ENCODE data around the gene EEF2. TPM values are rescaled to one million over a fixed set of nuclear protein-coding genes. Genes with fewer than 3 reads are reported as not detected.
"Not testable (repeated sequence)": the region's sequence is repeated elsewhere in the genome, so short reads cannot be mapped to it uniquely, and the experiment has no call there.

EEF2 gene
- total RNA-seq, 4 donors from 2014 or later = 1,210 to 2,054 (median 1,565) TPM

DNA sequence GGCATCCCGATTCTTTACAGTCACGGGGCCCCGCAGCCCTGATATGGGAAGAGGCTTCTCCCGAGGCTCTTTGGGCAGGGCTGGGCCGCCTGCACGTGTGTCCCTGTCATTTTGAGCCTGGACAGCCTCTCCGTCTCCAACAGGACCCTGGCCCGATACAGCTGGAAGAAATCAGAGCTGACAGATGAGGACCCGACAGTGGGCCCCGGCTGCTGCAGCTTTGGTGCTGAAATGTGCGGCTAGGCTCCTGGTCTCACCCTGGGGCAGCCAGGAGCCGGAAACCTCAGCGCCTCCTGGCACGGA, 25.5 kb upstream of the EEF2 start:
- intact Hi-C loops (cut with DNase I) = no loop called here
- 65 to 75% methylated on average over 6 to 11 of the region's 14 CpGs for WGBS, 2 donors
- Histone ChIP-seq H3K27ac (peak overlapping the region in 1 of 4 donors; percentile 46), H3K27me3 (no peaks in the 10 kb centered on the region), H3K4me1 (peaks cover 40 to 75% (median 41%) of the 10 kb centered on the region in 3 donors), H3K36me3 (peaks cover 18 to 52% (median 22%) of the 10 kb centered on the region in 3 donors), H3K9me3 (no peaks in the 10 kb centered on the region), H3K4me3 (no peak overlapping the region)
- no peak for TF ChIP-seq POLR2A (IDR thresholded peaks at IDR 0.05)
- DNase-seq = no peak

DNA sequence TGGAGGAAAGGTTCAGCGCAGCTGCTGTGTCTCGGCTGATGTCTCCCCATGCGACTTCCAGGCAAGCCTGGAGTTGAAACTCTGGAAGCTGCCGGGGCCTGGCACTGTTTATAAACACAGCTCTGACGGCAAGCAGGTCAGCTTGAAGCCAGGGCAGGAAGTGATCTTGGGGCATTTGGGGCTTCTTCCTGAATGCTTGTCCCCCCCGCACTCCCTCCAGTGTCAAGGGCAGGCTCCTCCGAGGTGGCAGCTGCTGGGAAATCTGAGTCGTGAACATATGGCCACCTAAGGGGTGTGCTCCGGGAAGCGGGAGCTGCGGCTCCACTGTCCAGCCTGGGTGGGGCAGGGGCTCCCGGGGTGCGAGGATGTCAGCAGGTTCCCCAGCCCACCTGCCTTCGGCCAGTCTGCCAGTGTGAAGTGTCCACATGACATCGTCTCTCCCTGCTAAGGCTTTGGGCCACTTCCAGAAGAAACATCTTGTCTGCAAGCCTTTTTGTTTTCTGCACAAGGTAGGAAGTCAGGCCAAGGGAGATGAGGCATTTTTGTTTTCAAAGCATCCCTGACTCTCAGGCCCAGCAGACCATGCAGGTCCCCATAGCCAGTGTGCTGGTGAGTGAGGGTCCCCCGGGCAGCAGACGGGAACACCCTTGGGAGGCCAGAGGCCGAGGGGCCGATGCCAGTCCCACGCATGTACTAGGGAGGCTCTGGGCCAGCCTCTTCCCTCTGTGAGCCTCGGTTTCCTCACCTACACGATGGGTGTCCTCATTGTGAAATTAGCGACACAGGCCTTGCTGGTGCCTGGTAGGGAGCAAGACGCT, 24.9 kb upstream of the EEF2 start:
- no peaks in the 10 kb centered on the region for H3K27me3 ChIP-seq
- no peak for DNase-seq
- H3K4me3 ChIP-seq = peak overlapping the region in 1 of 4 donors; percentile 33
- intact Hi-C loops (cut with DNase I) = no loop called here
- peaks cover 18 to 46% (median 22%) of the 10 kb centered on the region in 3 donors for H3K36me3 ChIP-seq
- H3K27ac ChIP-seq = peak overlapping the region in 3 of 4 donors; percentile 5 to 79 (median 46)
- H3K4me1 ChIP-seq = peaks cover 35 to 70% (median 41%) of the 10 kb centered on the region in 3 donors
- WGBS, 2 donors = 72% methylated on average over 7 of the region's 24 CpGs; no CpG with 5 or more reads in 1 of the 2 donors
- no peak for TF ChIP-seq POLR2A (IDR thresholded peaks at IDR 0.05)
- H3K9me3 ChIP-seq = no peaks in the 10 kb centered on the region

DNA sequence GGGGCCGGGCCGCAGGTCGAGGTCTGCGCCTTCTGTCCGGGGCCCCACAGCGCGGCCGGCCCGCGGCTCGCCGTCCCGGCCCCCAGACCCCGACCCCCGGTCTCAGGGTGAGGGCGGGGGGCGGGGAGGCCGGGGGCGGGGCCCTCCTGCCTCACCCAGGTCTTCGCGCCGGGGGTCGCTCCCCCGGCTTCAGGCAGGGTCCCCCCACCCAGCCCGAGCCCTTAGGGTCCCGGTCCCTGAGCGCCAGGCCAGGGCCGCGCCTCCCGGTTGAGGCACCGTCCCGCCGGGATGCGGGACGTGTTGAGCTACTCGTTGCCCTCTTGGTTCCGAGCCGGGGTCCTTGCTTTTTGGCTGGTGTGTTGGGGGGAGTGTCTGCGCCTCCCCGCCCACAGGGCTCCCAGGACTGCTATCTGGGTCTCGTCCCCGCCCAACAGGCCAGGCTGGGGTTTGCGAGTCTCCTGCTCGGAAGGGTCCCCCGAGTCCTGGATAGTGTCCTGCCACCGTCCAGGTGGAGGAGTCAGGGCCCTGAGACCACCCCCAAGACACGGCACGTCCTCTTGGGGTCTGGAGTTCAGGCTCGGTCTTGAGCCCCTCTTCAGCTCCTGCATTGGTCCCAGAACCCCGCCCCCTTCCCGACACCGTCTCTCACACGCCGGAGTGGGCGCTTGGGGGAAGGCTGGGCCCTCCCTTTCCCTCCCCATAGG, 22.7 kb upstream of the EEF2 start:
- DNase-seq = no peak

DNA sequence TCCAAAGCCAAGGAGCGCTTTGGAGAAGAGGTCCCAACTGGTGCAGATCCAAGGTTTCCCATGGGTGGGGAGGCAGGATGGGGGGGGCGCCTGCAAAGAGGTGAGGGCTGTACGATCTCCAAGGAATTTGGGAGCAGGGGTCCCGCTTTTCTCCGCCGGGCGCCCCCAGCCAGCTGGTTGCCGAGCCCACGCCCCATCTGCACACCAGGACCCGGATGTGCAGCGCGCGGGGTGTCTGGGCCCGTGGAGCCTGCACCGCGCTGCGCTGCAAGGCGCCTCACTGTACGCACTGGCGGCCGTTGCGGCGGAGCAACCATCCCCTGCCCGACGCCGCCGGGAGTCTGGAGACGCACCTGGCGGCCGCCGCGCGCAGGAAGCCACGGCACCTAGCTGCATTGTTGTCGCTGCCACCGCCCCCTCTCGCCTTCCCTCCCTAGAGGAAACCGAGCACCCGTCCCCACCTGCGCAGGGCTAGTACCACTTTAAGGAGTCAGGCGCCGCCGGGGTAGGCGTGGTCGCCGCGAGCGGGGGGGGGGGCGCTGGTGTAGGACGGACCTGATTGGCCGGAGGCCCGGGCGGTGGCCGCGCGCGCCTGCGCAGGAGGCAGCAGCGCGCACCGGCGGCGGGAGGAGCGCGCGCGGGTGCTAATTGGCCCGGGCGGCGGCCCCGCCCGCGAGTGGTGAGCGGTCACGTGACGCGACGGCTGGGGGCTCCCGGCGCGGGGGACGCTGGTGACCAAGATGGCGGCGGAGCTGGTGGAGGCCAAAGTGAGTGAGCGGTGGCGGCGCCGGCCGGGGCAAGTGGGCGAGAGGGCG, 22.0 kb upstream of the EEF2 start, which contains the start of gene PIAS4:
PIAS4 (plus strand) TSS at position 716 of the 815 bp plus-strand sequence; CDS start at position 741, 25 bp downstream.
- Histone ChIP-seq H3K9me3 (no peaks in the 10 kb centered on the region), H3K27me3 (no peaks in the 10 kb centered on the region), H3K4me1 (peaks cover 33 to 50% (median 37%) of the 10 kb centered on the region in 3 donors), H3K27ac (peak within 1 kb of the TSS; percentile 85 to 96 (median 94)), H3K4me3 (peak within 1 kb of the TSS; percentile 71 to 100 (median 92)), H3K36me3 (peaks cover 0 to 17% (median 0%) of the 10 kb centered on the region in 3 donors)
- peak; percentile 82 for DNase-seq
- intact Hi-C loops (cut with DNase I) = no loop called here
- 0 to 5% methylated on average over 3 of the region's 91 CpGs for WGBS, 2 donors
- TF ChIP-seq POLR2A (IDR thresholded peaks at IDR 0.05) = peak in 2 of 4 donors; percentile 22 to 54
- TF ChIP-seq, protein P1, sequence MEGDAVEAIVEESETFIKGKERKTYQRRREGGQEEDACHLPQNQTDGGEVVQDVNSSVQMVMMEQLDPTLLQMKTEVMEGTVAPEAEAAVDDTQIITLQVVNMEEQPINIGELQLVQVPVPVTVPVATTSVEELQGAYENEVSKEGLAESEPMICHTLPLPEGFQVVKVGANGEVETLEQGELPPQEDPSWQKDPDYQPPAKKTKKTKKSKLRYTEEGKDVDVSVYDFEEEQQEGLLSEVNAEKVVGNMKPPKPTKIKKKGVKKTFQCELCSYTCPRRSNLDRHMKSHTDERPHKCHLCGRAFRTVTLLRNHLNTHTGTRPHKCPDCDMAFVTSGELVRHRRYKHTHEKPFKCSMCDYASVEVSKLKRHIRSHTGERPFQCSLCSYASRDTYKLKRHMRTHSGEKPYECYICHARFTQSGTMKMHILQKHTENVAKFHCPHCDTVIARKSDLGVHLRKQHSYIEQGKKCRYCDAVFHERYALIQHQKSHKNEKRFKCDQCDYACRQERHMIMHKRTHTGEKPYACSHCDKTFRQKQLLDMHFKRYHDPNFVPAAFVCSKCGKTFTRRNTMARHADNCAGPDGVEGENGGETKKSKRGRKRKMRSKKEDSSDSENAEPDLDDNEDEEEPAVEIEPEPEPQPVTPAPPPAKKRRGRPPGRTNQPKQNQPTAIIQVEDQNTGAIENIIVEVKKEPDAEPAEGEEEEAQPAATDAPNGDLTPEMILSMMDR (IDR thresholded peaks at IDR 0.05) = peak in 2 of 6 experiments; percentile 21 to 49

More for the DNA sequence above, 22.7 kb upstream of the EEF2 start:
- Histone ChIP-seq H3K9me3 (no peaks in the 10 kb centered on the region), H3K27me3 (no peaks in the 10 kb centered on the region), H3K4me1 (peaks cover 33 to 51% (median 37%) of the 10 kb centered on the region in 3 donors), H3K27ac (peak overlapping the region; percentile 79 to 96 (median 94)), H3K36me3 (peaks cover 3 to 24% (median 5%) of the 10 kb centered on the region in 3 donors), H3K4me3 (peak overlapping the region; percentile 71 to 100 (median 92))
- intact Hi-C loops (cut with DNase I) = no loop called here
- TF ChIP-seq, protein P1 (IDR thresholded peaks at IDR 0.05) = no peak
- no peak for TF ChIP-seq POLR2A (IDR thresholded peaks at IDR 0.05)
- 0 to 3% methylated on average over 5 of the region's 55 CpGs for WGBS, 2 donors

DNA sequence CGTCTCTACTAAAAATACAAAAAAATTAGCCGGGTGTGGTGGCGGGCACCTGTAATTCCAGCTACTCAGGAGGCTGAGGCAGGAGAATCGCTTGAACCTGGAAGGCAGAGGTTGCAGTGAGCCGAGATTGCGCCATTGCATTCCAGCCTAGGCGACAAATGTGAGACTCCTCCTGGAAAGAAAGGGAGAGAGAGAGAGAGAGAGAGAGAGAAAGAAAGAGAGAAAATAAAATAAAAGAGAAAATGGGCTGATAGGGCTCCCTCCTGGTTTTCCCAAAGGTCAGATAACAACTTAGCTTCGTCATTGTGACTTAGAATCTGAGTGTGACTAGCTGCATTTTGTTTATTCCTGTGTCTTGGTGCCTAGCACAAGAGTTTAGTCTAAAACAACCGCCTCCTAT, 20.2 kb upstream of the EEF2 start:
- H3K4me1 ChIP-seq = peaks cover 28 to 36% (median 28%) of the 10 kb centered on the region in 3 donors
- H3K27ac ChIP-seq; H3K36me3 ChIP-seq; H3K27me3 ChIP-seq; DNase-seq; H3K4me3 ChIP-seq; H3K9me3 ChIP-seq; intact Hi-C loops (cut with DNase I): not testable (repeated sequence)
- WGBS, 2 donors = 90 to 91% methylated on average over 9 of the region's 9 CpGs

DNA sequence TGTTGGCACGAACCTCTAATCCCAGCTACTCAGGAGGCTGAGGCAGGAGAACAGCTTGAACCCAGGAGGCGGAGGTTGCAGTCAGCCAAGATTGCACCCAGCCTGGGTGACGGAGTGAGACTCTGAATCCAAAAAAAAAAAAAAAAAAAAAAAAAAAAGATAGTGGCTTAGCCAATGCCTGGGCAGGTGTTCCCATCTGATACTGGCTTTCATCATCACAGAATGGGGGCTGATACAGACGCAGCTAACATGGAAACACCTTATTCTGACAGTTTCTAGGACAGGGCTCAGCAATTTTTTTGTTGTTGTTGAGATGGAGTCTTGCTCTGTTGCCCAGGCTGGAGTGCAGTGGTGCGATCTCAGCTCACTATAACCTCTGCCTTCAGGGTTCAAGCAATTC, 15.5 kb upstream of the EEF2 start:
- H3K4me1 ChIP-seq; DNase-seq; H3K27me3 ChIP-seq; H3K27ac ChIP-seq; intact Hi-C loops (cut with DNase I); H3K36me3 ChIP-seq; H3K9me3 ChIP-seq; H3K4me3 ChIP-seq: not testable (repeated sequence)
- WGBS, 2 donors = 90 to 92% methylated on average over 5 of the region's 5 CpGs

DNA sequence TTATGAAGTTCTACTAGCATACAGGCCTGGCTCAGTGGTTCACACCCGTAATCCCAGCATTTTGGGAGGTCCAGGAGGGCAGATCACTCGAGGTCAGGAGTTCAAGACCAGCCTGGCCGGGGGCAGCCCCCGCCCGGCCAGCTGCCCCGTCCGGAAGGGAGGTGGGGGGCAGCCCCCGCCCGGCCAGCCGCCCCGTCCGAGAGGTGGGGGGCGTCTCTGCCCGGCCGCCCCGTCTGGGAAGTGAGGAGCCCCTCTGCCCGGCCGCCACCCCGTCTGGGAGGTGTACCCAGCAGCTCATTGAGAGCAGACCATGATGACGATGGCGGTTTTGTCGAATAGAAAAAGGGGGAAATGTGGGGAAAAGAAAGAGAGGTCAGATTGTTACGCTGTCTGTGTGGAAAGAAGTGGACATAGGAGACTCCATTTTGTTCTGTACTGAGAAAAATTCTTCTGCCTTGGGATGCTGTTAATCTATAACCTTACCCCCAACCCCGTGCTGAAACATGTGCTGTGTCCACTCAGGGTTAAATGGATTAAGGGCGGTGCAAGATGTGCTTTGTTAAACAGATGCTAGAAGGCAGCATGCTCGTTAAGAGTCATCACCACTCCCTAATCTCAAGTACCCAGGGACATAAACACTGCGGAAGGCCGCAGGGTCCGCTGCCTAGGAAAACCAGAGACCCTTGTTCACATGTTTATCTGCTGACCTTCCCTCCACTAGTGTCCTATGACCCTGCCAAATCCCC, 13.6 kb upstream of the EEF2 start:
- WGBS, 2 donors = 68 to 77% methylated on average over 10 to 11 of the region's 29 CpGs
- H3K9me3 ChIP-seq; H3K27me3 ChIP-seq; intact Hi-C loops (cut with DNase I); H3K4me1 ChIP-seq; H3K4me3 ChIP-seq; H3K36me3 ChIP-seq; DNase-seq; H3K27ac ChIP-seq: not testable (repeated sequence)
